HL-60 (cell line): ENCODE data around the gene RIN3.

ENCODE experiments used
- DNase-seq, 2 experiments: peaks; one replicate each; pipeline ENCODE4 v3.0.0-alpha.2; 2010 to 2020; ENCODE audit warnings: low read depth in 1 of 2, low spot score in 1 of 2
- H3K27ac ChIP-seq: fragments of 250-450 bp; sonication (Bioruptor Pico); replicated peaks from 2 replicates; pipeline ENCODE4 v1.5.1; 2020; ENCODE audit warnings: mild to moderate bottlenecking, moderate library complexity
- H3K27me3 ChIP-seq: fragments of 250-450 bp; sonication (Bioruptor Pico); 2 replicates; pipeline ENCODE4 v1.5.1; 2021; ENCODE audit warnings: mild to moderate bottlenecking, moderate library complexity; ENCODE audit not compliant: insufficient read depth, poor library complexity, severe bottlenecking
- H3K4me3 ChIP-seq: replicated peaks from 2 replicates; pipeline ENCODE4 v1.5.1; 2011; ENCODE audit warnings: mild to moderate bottlenecking, control low read depth, low read length; ENCODE audit not compliant: insufficient read depth
- CTCF ChIP-seq: IDR thresholded peaks from one replicate; pipeline ENCODE4 v1.5.1; 2011; ENCODE audit warnings: low read length, control low read depth, inconsistent platforms; ENCODE audit not compliant: insufficient read depth
- GABPA ChIP-seq: IDR thresholded peaks from 2 replicates; pipeline ENCODE4 v1.6.1; 2012; ENCODE audit warnings: low read depth
- POLR2AphosphoS5 ChIP-seq: IDR thresholded peaks from 2 replicates; pipeline ENCODE4 v1.6.1; 2012; ENCODE audit warnings: low read depth
- SPI1 ChIP-seq: IDR thresholded peaks from 2 replicates; pipeline ENCODE4 v1.6.1; 2012; ENCODE audit warnings: low read depth, mild to moderate bottlenecking, borderline replicate concordance
- TF ChIP-seq, protein P1 (sequence below): IDR thresholded peaks from 2 replicates; pipeline ENCODE4 v1.6.1; 2012; ENCODE audit warnings: low read depth; ENCODE audit not compliant: insufficient replicate concordance

RIN3 gene

DNA sequence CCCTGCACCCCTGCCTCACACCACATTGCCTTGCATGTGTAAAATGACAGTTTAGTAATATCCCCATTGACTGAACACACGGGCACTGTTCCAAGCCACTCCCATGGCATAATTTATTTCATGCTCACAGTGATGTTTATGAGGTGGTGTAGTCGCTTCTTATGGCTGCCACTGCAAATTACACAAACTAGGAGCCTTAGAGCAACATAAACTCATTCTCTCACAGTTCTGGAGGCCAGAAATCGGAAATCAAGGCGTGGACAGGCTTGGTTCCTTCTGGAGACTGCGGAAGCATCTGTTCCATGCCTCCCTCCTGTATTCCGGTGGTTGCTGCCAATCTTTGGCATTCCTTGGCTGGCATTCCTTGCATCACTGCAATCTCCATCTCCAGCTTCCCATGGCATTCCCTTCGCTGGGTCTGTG, 97.3 kb downstream of the RIN3 start:
- TF ChIP-seq POLR2AphosphoS5, result no peak
- no peak for TF ChIP-seq CTCF
- TF ChIP-seq GABPA, result no peak
- no peak for TF ChIP-seq SPI1
- TF ChIP-seq, protein P1, sequence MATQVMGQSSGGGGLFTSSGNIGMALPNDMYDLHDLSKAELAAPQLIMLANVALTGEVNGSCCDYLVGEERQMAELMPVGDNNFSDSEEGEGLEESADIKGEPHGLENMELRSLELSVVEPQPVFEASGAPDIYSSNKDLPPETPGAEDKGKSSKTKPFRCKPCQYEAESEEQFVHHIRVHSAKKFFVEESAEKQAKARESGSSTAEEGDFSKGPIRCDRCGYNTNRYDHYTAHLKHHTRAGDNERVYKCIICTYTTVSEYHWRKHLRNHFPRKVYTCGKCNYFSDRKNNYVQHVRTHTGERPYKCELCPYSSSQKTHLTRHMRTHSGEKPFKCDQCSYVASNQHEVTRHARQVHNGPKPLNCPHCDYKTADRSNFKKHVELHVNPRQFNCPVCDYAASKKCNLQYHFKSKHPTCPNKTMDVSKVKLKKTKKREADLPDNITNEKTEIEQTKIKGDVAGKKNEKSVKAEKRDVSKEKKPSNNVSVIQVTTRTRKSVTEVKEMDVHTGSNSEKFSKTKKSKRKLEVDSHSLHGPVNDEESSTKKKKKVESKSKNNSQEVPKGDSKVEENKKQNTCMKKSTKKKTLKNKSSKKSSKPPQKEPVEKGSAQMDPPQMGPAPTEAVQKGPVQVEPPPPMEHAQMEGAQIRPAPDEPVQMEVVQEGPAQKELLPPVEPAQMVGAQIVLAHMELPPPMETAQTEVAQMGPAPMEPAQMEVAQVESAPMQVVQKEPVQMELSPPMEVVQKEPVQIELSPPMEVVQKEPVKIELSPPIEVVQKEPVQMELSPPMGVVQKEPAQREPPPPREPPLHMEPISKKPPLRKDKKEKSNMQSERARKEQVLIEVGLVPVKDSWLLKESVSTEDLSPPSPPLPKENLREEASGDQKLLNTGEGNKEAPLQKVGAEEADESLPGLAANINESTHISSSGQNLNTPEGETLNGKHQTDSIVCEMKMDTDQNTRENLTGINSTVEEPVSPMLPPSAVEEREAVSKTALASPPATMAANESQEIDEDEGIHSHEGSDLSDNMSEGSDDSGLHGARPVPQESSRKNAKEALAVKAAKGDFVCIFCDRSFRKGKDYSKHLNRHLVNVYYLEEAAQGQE, result no peak
- Histone ChIP-seq H3K27ac (peak overlapping the region; percentile 70), H3K27me3 (no peaks in the 10 kb centered on the region), H3K4me3 (no peak overlapping the region)
- no peak for DNase-seq

DNA sequence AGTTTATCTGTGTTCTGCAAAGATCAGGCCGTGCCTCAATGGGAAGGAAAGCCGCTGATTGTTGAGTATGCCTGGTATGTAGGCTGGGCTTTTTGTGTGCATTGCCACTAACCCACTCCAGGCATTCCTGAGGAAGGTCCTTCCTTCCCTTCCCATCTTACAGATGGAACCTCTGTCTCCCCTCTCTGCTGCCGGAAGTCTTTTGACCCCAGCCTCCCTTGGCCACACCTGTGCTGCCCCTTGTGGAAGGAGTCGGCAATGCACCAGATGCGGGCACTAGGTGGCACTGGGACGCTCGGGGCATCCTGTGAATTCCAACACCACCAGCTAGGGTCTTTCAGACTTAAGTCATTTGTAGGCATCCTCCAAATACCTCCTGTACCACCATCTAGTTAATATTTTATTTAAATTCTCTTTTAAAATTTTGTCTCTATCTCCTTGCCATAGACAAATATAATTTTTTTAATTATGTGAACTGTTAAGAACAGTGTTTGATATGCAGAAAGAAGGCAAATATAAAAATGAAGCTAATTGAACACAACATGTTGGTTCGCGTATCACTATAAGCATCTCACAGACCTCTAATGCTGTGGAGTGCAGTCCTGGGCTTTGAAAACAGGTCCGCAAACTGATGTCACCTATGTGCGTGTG, 99.6 kb downstream of the RIN3 start:
- Histone ChIP-seq H3K4me3 (no peak overlapping the region), H3K27ac (no peak overlapping the region), H3K27me3 (no peaks in the 10 kb centered on the region)
- DNase-seq, result peak; percentile 45 to 56
- TF ChIP-seq POLR2AphosphoS5 (no peak), GABPA (no peak), CTCF (peak; percentile 20), SPI1 (no peak)

GRCh38 chr14:92613681-92614260, 100.2 kb downstream of the RIN3 start:
- TF ChIP-seq SPI1 (no peak), POLR2AphosphoS5 (no peak), GABPA (no peak), CTCF (no peak)
- TF ChIP-seq, protein P1, result no peak
- no peak for DNase-seq

More at GRCh38 chr14:92613681-92614260, 100.2 kb downstream of the RIN3 start:
- Histone ChIP-seq H3K4me3 (no peak overlapping the region), H3K27me3 (no peaks in the 10 kb centered on the region), H3K27ac (no peak overlapping the region)
